ENCODE results near the gene MEIS2.

GRCh38 chr15:37001417-37001816 lies 98.9 kb downstream of the MEIS2 start:
- TF ChIP-seq CTCF (tag by site-specific recombination; IDR thresholded peaks at IDR 0.05) (no peak), ZNF518A (tag by site-specific recombination; conservative IDR thresholded peaks at IDR 0.05; ENCODE audit: low read depth) (no peak), ZNF132 (tag by site-specific recombination; IDR thresholded peaks at IDR 0.05; ENCODE audit: borderline replicate concordance) (no peak), ATF2 (tag by site-specific recombination; IDR thresholded peaks at IDR 0.05; ENCODE audit: low read depth) (no peak), ZNF792 (tag by site-specific recombination; IDR thresholded peaks at IDR 0.05) (no peak), YY1 (tag by site-specific recombination; IDR thresholded peaks at IDR 0.05) (no peak), ZNF155 (tag by site-specific recombination; IDR thresholded peaks at IDR 0.05) (no peak), KLF10 (tag by site-specific recombination; IDR thresholded peaks at IDR 0.05) (no peak), ZNF624 (tag by site-specific recombination; IDR thresholded peaks at IDR 0.05) (no peak), ZNF274 (IDR thresholded peaks at IDR 0.05; ENCODE audit: low read length) (no peak), ZNF274 (tag by site-specific recombination; IDR thresholded peaks at IDR 0.05; ENCODE audit: borderline replicate concordance) (no peak), ZNF654 (tag by site-specific recombination; IDR thresholded peaks at IDR 0.05; ENCODE audit: low read depth) (no peak), ZNF280D (tag by site-specific recombination; IDR thresholded peaks at IDR 0.05) (no peak), ZNF24 (tag by site-specific recombination; IDR thresholded peaks at IDR 0.05) (no peak), ZNF239 (tag by site-specific recombination; IDR thresholded peaks at IDR 0.05) (no peak)

All from HEK293 (cell line).